ENCODE data around the gene TTBK1. TPM values are rescaled to one million over a fixed set of nuclear protein-coding genes. Genes with fewer than 3 reads are reported as not detected.

Gene TTBK1
- total RNA-seq, 1 donor from 2014 or later = not detected

DNA sequence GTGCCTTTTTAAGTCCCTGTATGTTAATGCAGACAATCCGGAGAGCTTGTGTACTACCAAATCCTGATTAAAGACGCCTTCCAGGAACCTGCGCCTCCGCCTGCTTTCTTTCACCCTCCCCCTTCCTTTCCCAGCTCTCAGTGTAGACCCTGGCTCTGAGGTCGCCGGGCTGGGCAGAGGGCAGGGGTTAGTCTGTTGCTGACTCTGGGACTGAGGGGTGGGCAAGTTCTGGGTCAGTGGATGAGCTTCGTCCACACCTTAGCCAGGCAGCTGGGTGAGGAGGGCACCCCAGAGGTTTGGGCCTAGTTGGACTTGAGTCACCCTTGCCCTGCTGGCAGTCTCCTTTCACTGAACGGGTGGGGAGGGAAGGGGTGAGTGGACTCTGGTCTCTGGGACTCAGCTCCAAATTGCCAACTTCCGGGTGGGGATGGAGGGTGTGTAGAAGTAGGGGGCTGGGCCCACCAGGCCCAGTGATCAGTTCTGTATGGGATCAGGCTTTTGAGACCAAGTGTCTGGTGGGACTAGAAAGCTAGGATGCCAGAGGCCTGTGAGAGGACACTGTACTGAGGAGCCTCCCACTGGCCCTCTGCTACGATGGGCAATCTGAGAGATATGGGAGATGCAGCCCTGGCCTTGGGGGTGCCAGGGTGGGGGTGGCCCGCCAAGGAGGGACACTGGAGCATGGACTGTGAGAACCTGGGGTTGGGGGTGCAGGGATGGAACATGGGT, 33.5 kb downstream of the TTBK1 start:
- H3K4me3 ChIP-seq (ENCODE audit: low read length in 3 of 3) = no peak overlapping the region
- no peak overlapping the region for H3K9ac ChIP-seq (ENCODE audit: low read depth in 1 of 3, low read length in 3 of 3)
- no peak overlapping the region for H3K27ac ChIP-seq (ENCODE audit: low read depth, low read length)
- H3K27me3 ChIP-seq (ENCODE audit: control insufficient read depth in 3 of 3, insufficient read depth in 3 of 3, low read length in 3 of 3) = peaks cover 35 to 51% (median 44%) of the 10 kb centered on the region in 3 donors
- no peaks in the 10 kb centered on the region for H3K9me3 ChIP-seq (ENCODE audit: control insufficient read depth in 3 of 3, low read length in 3 of 3)
- H3K4me1 ChIP-seq (ENCODE audit: control insufficient read depth in 3 of 3, insufficient read depth in 3 of 3, low read length in 3 of 3) = peaks cover 0 to 4% (median 3%) of the 10 kb centered on the region in 3 donors
- H3K36me3 ChIP-seq (ENCODE audit: control insufficient read depth in 3 of 3, insufficient read depth in 3 of 3, low read length in 3 of 3) = no peaks in the 10 kb centered on the region

DNA sequence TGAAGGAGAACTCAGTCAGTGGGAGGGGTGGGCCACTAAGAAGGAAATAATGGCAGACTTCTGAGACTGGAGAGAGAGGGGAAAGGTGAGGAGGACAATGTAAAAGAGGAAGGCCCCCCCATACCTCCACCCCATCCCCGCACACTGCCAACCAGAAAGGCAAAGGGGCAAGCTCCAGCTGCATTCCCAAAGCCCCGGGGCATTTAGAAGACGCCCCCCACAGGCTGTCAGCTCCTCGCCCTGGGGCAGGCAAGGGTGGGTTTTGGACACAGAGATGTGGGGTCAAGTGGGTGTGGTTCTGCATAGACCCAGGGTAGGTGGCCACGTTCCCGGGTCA, 34.0 kb downstream of the TTBK1 start:
- H3K9ac ChIP-seq (ENCODE audit: low read depth in 1 of 3, low read length in 3 of 3) = no peak overlapping the region
- H3K9me3 ChIP-seq (ENCODE audit: control insufficient read depth in 3 of 3, low read length in 3 of 3) = no peaks in the 10 kb centered on the region
- H3K27me3 ChIP-seq (ENCODE audit: control insufficient read depth in 3 of 3, insufficient read depth in 3 of 3, low read length in 3 of 3) = peaks cover 37 to 50% (median 45%) of the 10 kb centered on the region in 3 donors
- H3K36me3 ChIP-seq (ENCODE audit: control insufficient read depth in 3 of 3, insufficient read depth in 3 of 3, low read length in 3 of 3) = no peaks in the 10 kb centered on the region
- peaks cover 0 to 4% (median 3%) of the 10 kb centered on the region in 3 donors for H3K4me1 ChIP-seq (ENCODE audit: control insufficient read depth in 3 of 3, insufficient read depth in 3 of 3, low read length in 3 of 3)
- H3K27ac ChIP-seq (ENCODE audit: low read depth, low read length) = no peak overlapping the region
- no peak overlapping the region for H3K4me3 ChIP-seq (ENCODE audit: low read length in 3 of 3)

DNA sequence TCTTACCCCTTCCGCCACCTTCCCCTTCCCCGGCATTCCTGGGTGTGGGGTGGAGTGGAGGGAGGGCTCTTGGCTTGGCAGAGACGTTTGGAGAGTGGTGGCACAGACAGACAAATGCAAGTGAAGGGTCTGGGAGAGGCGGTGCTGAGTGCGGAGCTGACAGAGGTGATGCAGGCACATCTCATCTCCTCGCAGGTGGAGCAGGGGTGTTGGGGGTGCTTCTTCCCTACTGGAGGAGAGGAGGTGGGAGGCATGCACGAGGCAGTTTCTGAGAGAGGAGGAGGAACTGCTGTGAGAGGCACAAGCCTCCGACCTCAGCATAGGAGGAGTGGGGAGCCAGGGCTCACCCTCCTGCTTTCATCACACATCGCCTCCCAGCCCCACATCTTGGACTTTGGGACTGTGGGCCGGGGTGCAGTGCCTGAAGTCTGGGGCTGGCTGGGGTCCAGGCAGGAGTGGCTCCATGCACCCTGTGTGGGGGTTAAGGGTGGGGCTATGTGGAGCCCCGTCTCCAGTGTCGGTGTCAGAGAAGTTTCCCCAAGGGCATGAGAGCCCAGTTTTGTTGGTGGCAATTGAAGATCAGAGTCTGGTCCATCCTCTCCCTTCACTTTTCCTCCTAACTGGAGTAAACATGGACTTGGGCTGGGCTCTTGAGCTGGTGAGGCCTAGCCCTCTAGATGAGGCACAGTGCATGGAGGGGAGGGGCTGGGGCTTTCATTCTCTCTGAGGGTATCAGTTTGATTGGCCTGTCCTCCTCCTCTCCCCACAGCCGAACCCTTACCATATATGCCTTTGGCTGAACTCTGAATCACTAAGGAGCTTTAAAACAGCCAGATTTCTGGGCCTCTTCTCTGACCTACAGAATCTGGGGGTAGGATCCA, 34.6 kb downstream of the TTBK1 start:
- H3K36me3 ChIP-seq (ENCODE audit: control insufficient read depth in 3 of 3, insufficient read depth in 3 of 3, low read length in 3 of 3) = no peaks in the 10 kb centered on the region
- H3K4me1 ChIP-seq (ENCODE audit: control insufficient read depth in 3 of 3, insufficient read depth in 3 of 3, low read length in 3 of 3) = peaks cover 0 to 4% (median 3%) of the 10 kb centered on the region in 3 donors
- no peak overlapping the region for H3K27ac ChIP-seq (ENCODE audit: low read depth, low read length)
- H3K9ac ChIP-seq (ENCODE audit: low read depth in 1 of 3, low read length in 3 of 3) = no peak overlapping the region
- no peak overlapping the region for H3K4me3 ChIP-seq (ENCODE audit: low read length in 3 of 3)
- H3K27me3 ChIP-seq (ENCODE audit: control insufficient read depth in 3 of 3, insufficient read depth in 3 of 3, low read length in 3 of 3) = peaks cover 38 to 54% (median 51%) of the 10 kb centered on the region in 3 donors
- H3K9me3 ChIP-seq (ENCODE audit: control insufficient read depth in 3 of 3, low read length in 3 of 3) = no peaks in the 10 kb centered on the region

DNA sequence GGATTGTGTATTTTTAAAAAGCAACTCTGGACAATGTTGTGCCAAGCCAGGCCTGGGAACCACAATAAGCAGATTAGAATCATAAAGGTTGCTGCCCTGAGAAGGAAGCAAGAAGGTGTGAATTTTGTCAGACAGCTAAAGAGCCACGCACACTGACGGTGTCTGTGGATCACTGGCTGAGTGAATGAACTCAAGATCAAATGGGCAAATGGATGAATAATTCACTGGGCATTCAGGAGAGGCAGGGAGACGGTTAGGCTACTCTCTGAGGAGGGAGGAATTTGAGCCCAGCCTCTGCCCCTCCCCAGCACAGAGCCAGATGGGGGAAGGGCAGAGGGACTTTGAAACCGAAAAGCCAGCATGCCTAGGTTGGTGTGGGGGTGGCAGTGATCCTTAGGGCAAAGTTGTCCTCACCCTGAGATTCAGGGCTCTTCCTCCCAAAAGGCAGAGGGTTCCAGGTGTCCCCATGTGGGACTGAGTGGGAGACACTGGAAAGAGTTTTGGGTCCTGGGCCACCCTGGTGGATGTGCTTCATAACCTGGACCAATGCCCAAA, 35.3 kb downstream of the TTBK1 start:
- peaks cover 46 to 51% (median 50%) of the 10 kb centered on the region in 3 donors for H3K27me3 ChIP-seq (ENCODE audit: control insufficient read depth in 3 of 3, insufficient read depth in 3 of 3, low read length in 3 of 3)
- H3K9ac ChIP-seq (ENCODE audit: low read depth in 1 of 3, low read length in 3 of 3) = no peak overlapping the region
- H3K27ac ChIP-seq (ENCODE audit: low read depth, low read length) = no peak overlapping the region
- H3K4me3 ChIP-seq (ENCODE audit: low read length in 3 of 3) = no peak overlapping the region
- peaks cover 0 to 4% (median 3%) of the 10 kb centered on the region in 3 donors for H3K4me1 ChIP-seq (ENCODE audit: control insufficient read depth in 3 of 3, insufficient read depth in 3 of 3, low read length in 3 of 3)
- H3K9me3 ChIP-seq (ENCODE audit: control insufficient read depth in 3 of 3, low read length in 3 of 3) = no peaks in the 10 kb centered on the region
- H3K36me3 ChIP-seq (ENCODE audit: control insufficient read depth in 3 of 3, insufficient read depth in 3 of 3, low read length in 3 of 3) = no peaks in the 10 kb centered on the region

DNA sequence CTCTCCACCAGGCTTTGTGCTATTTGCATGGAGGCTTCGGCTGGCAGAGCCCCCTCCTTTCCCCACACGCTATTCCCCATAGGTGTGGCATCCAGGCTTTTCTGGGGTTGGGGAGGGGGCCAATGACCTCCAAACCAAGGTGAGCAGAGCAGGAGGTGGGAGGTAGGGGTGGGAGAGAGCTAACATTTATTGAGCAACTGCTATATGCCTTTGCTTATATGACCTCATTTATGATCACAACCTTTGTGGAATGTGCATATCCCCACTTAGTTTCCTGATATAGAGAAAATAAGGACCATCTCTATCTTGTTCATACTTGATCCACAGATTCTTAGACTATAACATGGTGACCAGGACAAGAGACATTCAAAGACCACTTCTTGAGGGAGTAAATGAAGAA, 37.0 kb downstream of the TTBK1 start:
- no peak overlapping the region for H3K9ac ChIP-seq (ENCODE audit: low read depth in 1 of 3, low read length in 3 of 3)

DNA sequence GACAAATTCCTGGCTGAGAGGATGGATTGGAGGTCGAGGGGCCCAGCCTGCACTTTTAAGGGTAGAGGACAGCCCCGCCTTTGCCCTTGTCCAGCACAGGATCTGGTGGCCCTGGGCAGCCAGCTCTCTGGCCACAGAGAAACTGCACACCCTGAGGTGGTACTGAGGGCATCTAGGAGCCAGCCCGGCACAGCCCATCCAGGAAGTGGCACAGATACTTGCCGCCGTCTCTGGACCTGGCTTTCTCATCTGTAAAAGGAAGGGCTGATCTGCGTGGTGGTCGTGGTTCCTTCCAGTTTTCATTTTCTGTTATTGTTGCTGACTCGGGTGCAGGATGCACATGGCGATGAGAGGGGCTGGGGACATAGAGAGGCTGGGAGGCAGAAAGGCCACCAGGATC, 38.8 kb downstream of the TTBK1 start:
- Histone ChIP-seq H3K27me3 (ENCODE audit: control insufficient read depth in 3 of 3, insufficient read depth in 3 of 3, low read length in 3 of 3) (peaks cover 37 to 55% (median 45%) of the 10 kb centered on the region in 3 donors), H3K4me1 (ENCODE audit: control insufficient read depth in 3 of 3, insufficient read depth in 3 of 3, low read length in 3 of 3) (no peaks in the 10 kb centered on the region)

More for the DNA sequence above, 37.0 kb downstream of the TTBK1 start:
- Histone ChIP-seq H3K4me1 (ENCODE audit: control insufficient read depth in 3 of 3, insufficient read depth in 3 of 3, low read length in 3 of 3) (no peaks in the 10 kb centered on the region), H3K27me3 (ENCODE audit: control insufficient read depth in 3 of 3, insufficient read depth in 3 of 3, low read length in 3 of 3) (peaks cover 39 to 51% (median 48%) of the 10 kb centered on the region in 3 donors), H3K36me3 (ENCODE audit: control insufficient read depth in 3 of 3, insufficient read depth in 3 of 3, low read length in 3 of 3) (no peaks in the 10 kb centered on the region), H3K9me3 (ENCODE audit: control insufficient read depth in 3 of 3, low read length in 3 of 3) (no peaks in the 10 kb centered on the region), H3K27ac (ENCODE audit: low read depth, low read length) (no peak overlapping the region), H3K4me3 (ENCODE audit: low read length in 3 of 3) (no peak overlapping the region)

DNA sequence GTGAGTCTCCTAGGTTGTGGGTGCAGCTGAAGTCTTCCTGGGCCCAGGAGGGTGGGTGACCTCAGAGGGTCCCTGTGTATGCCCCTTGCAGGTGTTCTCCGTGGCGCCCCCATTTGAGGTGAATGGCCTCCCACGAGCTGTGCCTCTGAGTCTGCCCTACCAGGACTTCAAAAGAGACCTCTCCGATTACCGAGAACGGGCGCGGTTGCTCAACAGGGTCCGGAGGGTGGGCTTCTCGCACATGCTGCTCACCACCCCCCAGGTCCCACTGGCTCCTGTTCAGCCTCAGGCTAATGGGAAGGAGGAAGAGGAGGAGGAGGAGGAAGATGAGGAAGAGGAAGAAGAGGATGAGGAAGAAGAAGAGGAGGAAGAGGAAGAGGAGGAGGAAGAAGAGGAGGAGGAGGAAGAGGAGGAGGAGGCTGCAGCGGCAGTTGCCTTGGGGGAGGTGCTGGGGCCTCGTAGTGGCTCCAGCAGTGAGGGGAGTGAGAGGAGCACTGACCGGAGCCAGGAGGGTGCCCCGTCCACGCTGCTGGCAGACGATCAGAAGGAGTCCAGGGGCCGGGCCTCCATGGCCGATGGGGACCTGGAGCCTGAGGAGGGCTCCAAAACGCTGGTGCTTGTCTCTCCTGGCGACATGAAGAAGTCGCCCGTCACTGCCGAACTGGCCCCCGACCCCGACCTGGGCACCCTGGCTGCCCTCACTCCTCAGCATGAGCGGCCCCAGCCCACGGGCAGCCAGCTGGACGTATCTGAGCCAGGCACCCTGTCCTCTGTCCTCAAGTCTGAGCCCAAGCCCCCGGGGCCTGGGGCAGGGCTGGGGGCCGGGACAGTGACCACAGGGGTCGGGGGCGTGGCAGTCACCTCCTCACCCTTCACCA, 39.6 kb downstream of the TTBK1 start:
- Histone ChIP-seq H3K36me3 (ENCODE audit: control insufficient read depth in 3 of 3, insufficient read depth in 3 of 3, low read length in 3 of 3) (no peaks in the 10 kb centered on the region), H3K27me3 (ENCODE audit: control insufficient read depth in 3 of 3, insufficient read depth in 3 of 3, low read length in 3 of 3) (peaks cover 35 to 55% (median 45%) of the 10 kb centered on the region in 3 donors), H3K4me3 (ENCODE audit: low read length in 3 of 3) (no peak overlapping the region), H3K9me3 (ENCODE audit: control insufficient read depth in 3 of 3, low read length in 3 of 3) (no peaks in the 10 kb centered on the region), H3K27ac (ENCODE audit: low read depth, low read length) (no peak overlapping the region), H3K9ac (ENCODE audit: low read depth in 1 of 3, low read length in 3 of 3) (no peak overlapping the region), H3K4me1 (ENCODE audit: control insufficient read depth in 3 of 3, insufficient read depth in 3 of 3, low read length in 3 of 3) (no peaks in the 10 kb centered on the region)

More for the DNA sequence above, 38.8 kb downstream of the TTBK1 start:
- H3K9me3 ChIP-seq (ENCODE audit: control insufficient read depth in 3 of 3, low read length in 3 of 3) = no peaks in the 10 kb centered on the region
- no peak overlapping the region for H3K27ac ChIP-seq (ENCODE audit: low read depth, low read length)
- H3K9ac ChIP-seq (ENCODE audit: low read depth in 1 of 3, low read length in 3 of 3) = no peak overlapping the region
- no peaks in the 10 kb centered on the region for H3K36me3 ChIP-seq (ENCODE audit: control insufficient read depth in 3 of 3, insufficient read depth in 3 of 3, low read length in 3 of 3)
- no peak overlapping the region for H3K4me3 ChIP-seq (ENCODE audit: low read length in 3 of 3)

DNA sequence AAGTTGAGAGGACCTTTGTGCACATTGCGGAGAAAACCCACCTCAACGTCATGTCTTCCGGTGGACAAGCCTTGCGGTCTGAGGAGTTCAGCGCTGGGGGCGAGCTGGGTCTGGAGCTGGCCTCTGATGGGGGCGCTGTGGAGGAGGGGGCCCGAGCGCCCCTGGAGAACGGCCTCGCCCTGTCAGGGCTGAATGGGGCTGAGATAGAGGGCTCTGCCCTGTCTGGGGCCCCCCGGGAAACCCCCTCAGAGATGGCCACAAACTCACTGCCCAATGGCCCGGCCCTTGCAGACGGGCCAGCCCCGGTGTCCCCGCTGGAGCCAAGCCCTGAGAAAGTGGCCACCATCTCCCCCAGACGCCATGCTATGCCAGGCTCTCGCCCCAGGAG, 40.2 kb downstream of the TTBK1 start:
- Histone ChIP-seq H3K36me3 (ENCODE audit: control insufficient read depth in 3 of 3, insufficient read depth in 3 of 3, low read length in 3 of 3) (no peaks in the 10 kb centered on the region), H3K9me3 (ENCODE audit: control insufficient read depth in 3 of 3, low read length in 3 of 3) (no peaks in the 10 kb centered on the region), H3K27me3 (ENCODE audit: control insufficient read depth in 3 of 3, insufficient read depth in 3 of 3, low read length in 3 of 3) (peaks cover 34 to 55% (median 45%) of the 10 kb centered on the region in 3 donors), H3K27ac (ENCODE audit: low read depth, low read length) (no peak overlapping the region), H3K4me3 (ENCODE audit: low read length in 3 of 3) (no peak overlapping the region), H3K4me1 (ENCODE audit: control insufficient read depth in 3 of 3, insufficient read depth in 3 of 3, low read length in 3 of 3) (no peaks in the 10 kb centered on the region), H3K9ac (ENCODE audit: low read depth in 1 of 3, low read length in 3 of 3) (no peak overlapping the region)

DNA sequence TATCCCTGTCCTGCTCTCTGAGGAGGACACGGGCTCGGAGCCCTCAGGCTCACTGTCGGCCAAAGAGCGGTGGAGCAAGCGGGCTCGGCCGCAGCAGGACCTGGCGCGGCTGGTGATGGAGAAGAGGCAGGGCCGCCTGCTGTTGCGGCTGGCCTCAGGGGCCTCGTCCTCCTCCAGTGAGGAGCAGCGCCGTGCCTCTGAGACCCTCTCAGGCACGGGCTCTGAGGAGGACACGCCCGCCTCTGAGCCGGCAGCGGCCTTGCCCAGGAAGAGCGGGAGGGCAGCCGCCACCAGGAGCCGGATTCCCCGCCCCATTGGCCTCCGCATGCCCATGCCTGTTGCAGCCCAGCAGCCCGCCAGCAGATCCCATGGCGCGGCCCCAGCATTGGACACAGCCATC, 40.6 kb downstream of the TTBK1 start:
- no peak overlapping the region for H3K4me3 ChIP-seq (ENCODE audit: low read length in 3 of 3)
- no peak overlapping the region for H3K9ac ChIP-seq (ENCODE audit: low read depth in 1 of 3, low read length in 3 of 3)
- no peaks in the 10 kb centered on the region for H3K4me1 ChIP-seq (ENCODE audit: control insufficient read depth in 3 of 3, insufficient read depth in 3 of 3, low read length in 3 of 3)
- no peaks in the 10 kb centered on the region for H3K9me3 ChIP-seq (ENCODE audit: control insufficient read depth in 3 of 3, low read length in 3 of 3)
- H3K27ac ChIP-seq (ENCODE audit: low read depth, low read length) = no peak overlapping the region
- peaks cover 30 to 52% (median 45%) of the 10 kb centered on the region in 3 donors for H3K27me3 ChIP-seq (ENCODE audit: control insufficient read depth in 3 of 3, insufficient read depth in 3 of 3, low read length in 3 of 3)
- H3K36me3 ChIP-seq (ENCODE audit: control insufficient read depth in 3 of 3, insufficient read depth in 3 of 3, low read length in 3 of 3) = no peaks in the 10 kb centered on the region

Measured in skeletal muscle tissue (tissue), 4 donors.